SK-N-MC (cell line): ENCODE data around the gene KNOP1.

Experiments used
- EZH2 ChIP-seq: fragments of 200-600 bp; sonication (generic); IDR thresholded peaks from one replicate; pipeline ENCODE4 v1.6.1; 2017; ENCODE audit warnings: antibody characterized with exemption
- FOXP2 ChIP-seq: optimal IDR thresholded peaks from 2 replicates; pipeline ENCODE3; 2011; ENCODE audit warnings: mild to moderate bottlenecking, moderate library complexity; ENCODE audit not compliant: insufficient read depth; ENCODE audit errors: extremely low read length, control extremely low read depth
- POLR2AphosphoS5 ChIP-seq: IDR thresholded peaks from 2 replicates; pipeline ENCODE4 v1.6.1; 2012; ENCODE audit warnings: mild to moderate bottlenecking, low read depth, low read length, borderline replicate concordance

DNA sequence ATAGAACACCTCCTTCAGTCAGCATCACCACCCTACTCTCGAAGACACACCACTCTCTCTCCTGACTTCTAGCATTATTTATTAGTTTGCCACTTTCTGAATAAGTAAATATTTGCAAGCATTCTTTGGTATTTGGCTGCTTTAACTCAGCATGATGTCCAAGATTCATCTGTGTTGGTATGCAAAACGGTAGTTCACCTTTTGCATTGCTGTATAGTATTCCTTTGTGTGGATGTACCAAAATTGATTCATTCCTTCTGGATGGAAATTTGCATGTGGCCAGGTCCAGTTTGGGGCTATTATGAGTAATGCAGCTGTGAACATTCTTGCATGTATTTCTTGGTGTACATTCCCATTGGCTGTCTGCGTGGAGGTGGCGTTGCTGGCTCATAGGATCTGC, 32.9 kb downstream of the KNOP1 start:
- TF ChIP-seq EZH2 (no peak), POLR2AphosphoS5 (no peak), FOXP2 (no peak)
